PC-9 (cell line): ENCODE results near the gene FBXO44. TPM values are rescaled to one million over a fixed set of nuclear protein-coding genes. Genes with fewer than 3 reads are reported as not detected.

ENCODE experiments used
- BruUV-seq: library from RNA; stranded (reverse); fragments of 400-500 nt; replicated peaks from 2 replicates; lab custom pipeline; 2021; lab: Mats Ljungman, UMichigan
- CTCF ChIA-PET: fragments of 300-600 bp; sonication (Branson Sonifier 250); formaldehyde crosslinking; loops from one replicate; lab custom pipeline; 2022; ENCODE audit warnings: antibody characterized with exemption; lab: Charles Lee
- POLR2A ChIA-PET: fragments of 300-600 bp; sonication (Branson Sonifier 250); formaldehyde crosslinking; loops from one replicate; lab custom pipeline; 2022; ENCODE audit warnings: antibody characterized with exemption; ENCODE audit not compliant: unreplicated experiment; lab: Charles Lee
- DNase-seq, 2 experiments: peaks; one replicate each; pipeline versions ENCODE4 v3.0.0 to v3.0.0-alpha.2; 2015 to 2022; ENCODE audit warnings: mixed read lengths in 1 of 2
- H2AFZ ChIP-seq: fragments of 200-600 bp; sonication (generic); 2 replicates; pipeline ENCODE4 v1.8.1; 2017; ENCODE audit warnings: antibody characterized with exemption
- H3F3A ChIP-seq: fragments of 200-600 bp; sonication (generic); 2 replicates; pipeline ENCODE4 v1.8.1; 2017; ENCODE audit warnings: antibody characterized with exemption, mild to moderate bottlenecking, low read depth; ENCODE audit not compliant: insufficient read depth
- H3K27ac ChIP-seq: fragments of 200-600 bp; sonication (generic); 2 replicates; pipeline ENCODE4 v1.6.1; 2016; ENCODE audit warnings: mixed run types
- H3K27me3 ChIP-seq: fragments of 200-600 bp; sonication (generic); 2 replicates; pipeline ENCODE4 v1.6.1; 2016; ENCODE audit warnings: low read depth, mixed run types; ENCODE audit not compliant: insufficient read depth
- H3K36me3 ChIP-seq: fragments of 200-600 bp; sonication (generic); 2 replicates; pipeline ENCODE4 v1.6.1; 2016; ENCODE audit warnings: low read depth, mixed run types
- H3K4me1 ChIP-seq: fragments of 200-600 bp; sonication (generic); replicated peaks from 2 replicates; pipeline ENCODE4 v1.6.1; 2016; ENCODE audit warnings: mixed run types; ENCODE audit not compliant: insufficient read depth
- H3K4me2 ChIP-seq: fragments of 200-600 bp; sonication (generic); 2 replicates; pipeline ENCODE4 v1.6.1; 2017; ENCODE audit warnings: mixed run types
- H3K4me3 ChIP-seq: fragments of 200-600 bp; sonication (generic); 2 replicates; pipeline ENCODE4 v1.6.1; 2016; ENCODE audit warnings: mixed run types
- H3K79me2 ChIP-seq: fragments of 200-600 bp; sonication (generic); 2 replicates; pipeline ENCODE4 v1.6.1; 2017; ENCODE audit warnings: low read depth, mixed run types
- H3K9me2 ChIP-seq: fragments of 200-600 bp; sonication (generic); 2 replicates; pipeline ENCODE4 v1.8.1; 2017; ENCODE audit warnings: mild to moderate bottlenecking; ENCODE audit not compliant: insufficient read depth
- H3K9me3 ChIP-seq: fragments of 200-600 bp; sonication (generic); 2 replicates; pipeline ENCODE4 v1.8.1; 2016; ENCODE audit warnings: low read depth; ENCODE audit not compliant: insufficient read depth
- H4K20me1 ChIP-seq: fragments of 200-600 bp; sonication (generic); 2 replicates; pipeline ENCODE4 v1.8.1; 2017; ENCODE audit not compliant: insufficient read depth
- CTCF ChIP-seq: fragments of 200-600 bp; sonication (generic); conservative IDR thresholded peaks from 2 replicates; pipeline ENCODE4 v1.6.1; 2017; ENCODE audit warnings: mixed run types, antibody characterized with exemption, mild to moderate bottlenecking, moderate library complexity
- EZH2 ChIP-seq: fragments of 200-600 bp; sonication (generic); IDR thresholded peaks from 2 replicates; pipeline ENCODE4 v1.8.0; 2017; ENCODE audit warnings: antibody characterized with exemption, low read depth
- intact Hi-C: fragments of 100-400 bp; cut with micrococcal nuclease; formaldehyde crosslinking; loops from one replicate; pipeline ENCODE4 v1.10.0; 2022; ENCODE audit not compliant: unreplicated experiment
- total RNA-seq: library from RNA; stranded (reverse); gene quantifications from 2 replicates; pipeline ENCODE4 v1.2.3, GENCODE V29; 2021

FBXO44 gene
- total RNA-seq, 1 experiment from 2014 or later: 31.9 TPM

GRCh38 chr1:11688506-11688905, 33.8 kb downstream of the FBXO44 start:
- Histone ChIP-seq H4K20me1 (no peaks in the 10 kb centered on the region), H3K4me1 (peaks cover 9% of the 10 kb centered on the region; the same call in 1 of the 2 replicates), H3K4me2 (no peak overlapping the region), H2AFZ (no peak overlapping the region), H3K4me3 (no peak overlapping the region), H3K9me2 (no peaks in the 10 kb centered on the region), H3F3A (no peaks in the 10 kb centered on the region), H3K9me3 (no peaks in the 10 kb centered on the region), H3K79me2 (no peaks in the 10 kb centered on the region), H3K36me3 (no peaks in the 10 kb centered on the region), H3K27ac (no peak overlapping the region), H3K27me3 (peaks cover 9% of the 10 kb centered on the region)
- DNase-seq: no peak
- TF ChIP-seq CTCF (no peak), EZH2 (no peak)
- intact Hi-C loops: no loop called here
- ChIA-PET CTCF (no interaction called here), POLR2A (no interaction called here)
- BruUV-seq: no TSS peak

- POLR2A ChIA-PET: interaction anchor here (0.5 to 0.8 kb wide), 2 partner anchors 142 to 362 kb away, joined by 3 to 5 read pairs; no protein-coding TSS in a partner anchor
- no peaks in the 10 kb centered on the region for H3F3A ChIP-seq
- no peak for TF ChIP-seq EZH2
- TF ChIP-seq CTCF: no peak
- intact Hi-C loops: no loop called here
- no peak overlapping the region for H3K4me3 ChIP-seq
- no peaks in the 10 kb centered on the region for H4K20me1 ChIP-seq
- no peaks in the 10 kb centered on the region for H3K9me3 ChIP-seq
- DNase-seq: no peak
- no peaks in the 10 kb centered on the region for H3K36me3 ChIP-seq
- H3K4me2 ChIP-seq: no peak overlapping the region
- H3K27me3 ChIP-seq: peaks cover 13% of the 10 kb centered on the region
- no peaks in the 10 kb centered on the region for H3K9me2 ChIP-seq
- CTCF ChIA-PET: interaction anchor here (0.6 to 0.7 kb wide), 2 partner anchors 23 to 36 kb away, joined by 3 to 4 read pairs; no protein-coding TSS in a partner anchor
- no TSS peak for BruUV-seq
- H2AFZ ChIP-seq: no peak overlapping the region
- no peak overlapping the region for H3K27ac ChIP-seq
- H3K4me1 ChIP-seq: peaks cover 11% of the 10 kb centered on the region; the same call in 1 of the 2 replicates
- no peaks in the 10 kb centered on the region for H3K79me2 ChIP-seq
These were observed 36.0 kb downstream of the FBXO44 start for GRCh38 chr1:11690397-11691301.

- no peaks in the 10 kb centered on the region for H3K9me3 ChIP-seq
- no peak within 1 kb of the TSS for H3K27ac ChIP-seq
- no peak within 1 kb of the TSS for H3K4me2 ChIP-seq
- H4K20me1 ChIP-seq: no peaks in the 10 kb centered on the region
- POLR2A ChIA-PET: no interaction called here
- BruUV-seq: no TSS peak
- no peaks in the 10 kb centered on the region for H3K36me3 ChIP-seq
- H3K27me3 ChIP-seq: peaks cover 13% of the 10 kb centered on the region
- no peak for TF ChIP-seq CTCF
- 0 out of 2 replicates have a peak, but pooled peaks have one; percentile 43 for TF ChIP-seq EZH2
- H3K4me3 ChIP-seq: no peak within 1 kb of the TSS
- no peaks in the 10 kb centered on the region for H3K9me2 ChIP-seq
- DNase-seq: no peak
- H3K4me1 ChIP-seq: peaks cover 11% of the 10 kb centered on the region; the same call in 1 of the 2 replicates
- intact Hi-C loops: no loop called here
- no peaks in the 10 kb centered on the region for H3F3A ChIP-seq
- H3K79me2 ChIP-seq: no peaks in the 10 kb centered on the region
- no peak within 1 kb of the TSS for H2AFZ ChIP-seq
- CTCF ChIA-PET: no interaction called here
These were observed 36.7 kb downstream of the FBXO44 start, which contains the start of gene DRAXIN for GRCh38 chr1:11691302-11691914. DRAXIN (plus strand) TSS chr1:11691710; CDS start chr1:11706259, 14,549 bp downstream.
